ENCODE data around the gene YARS1. TPM values are rescaled to one million over a fixed set of nuclear protein-coding genes. Genes with fewer than 3 reads are reported as not detected.

The YARS1 gene
- total RNA-seq, 1 donor from 2014 or later, result 73.2 TPM

- H3K4me1 Mint-ChIP-seq (ENCODE audit: unreplicated experiment), result peaks cover 20% of the 10 kb centered on the region
- peaks cover 4% of the 10 kb centered on the region for H3K27me3 Mint-ChIP-seq (ENCODE audit: unreplicated experiment)
- no peaks in the 10 kb centered on the region for H3K9me3 Mint-ChIP-seq (ENCODE audit: unreplicated experiment)
- peaks cover 19% of the 10 kb centered on the region for H3K36me3 Mint-ChIP-seq (ENCODE audit: low read depth, unreplicated experiment)
- DNase-seq (ENCODE audit: low spot score), result no peak
- H3K27ac Mint-ChIP-seq (ENCODE audit: unreplicated experiment), result no peak overlapping the region
- TF ChIP-seq CTCF (IDR thresholded peaks at IDR 0.05; ENCODE audit: unreplicated experiment), result no peak
- H3K4me3 Mint-ChIP-seq (ENCODE audit: unreplicated experiment), result no peak overlapping the region
Measured at GRCh38 chr1:32766328-32766972, 50.7 kb downstream of the YARS1 start.

GRCh38 chr1:32765570-32766327 is 51.4 kb downstream of the YARS1 start:
- H3K27ac Mint-ChIP-seq (ENCODE audit: unreplicated experiment), result no peak overlapping the region
- H3K36me3 Mint-ChIP-seq (ENCODE audit: low read depth, unreplicated experiment), result peaks cover 20% of the 10 kb centered on the region
- H3K4me1 Mint-ChIP-seq (ENCODE audit: unreplicated experiment), result peaks cover 23% of the 10 kb centered on the region
- no peak for DNase-seq (ENCODE audit: low spot score)
- no peak for TF ChIP-seq CTCF (IDR thresholded peaks at IDR 0.05; ENCODE audit: unreplicated experiment)
- peaks cover 4% of the 10 kb centered on the region for H3K27me3 Mint-ChIP-seq (ENCODE audit: unreplicated experiment)
- H3K9me3 Mint-ChIP-seq (ENCODE audit: unreplicated experiment), result no peaks in the 10 kb centered on the region
- peak overlapping the region; percentile 51 for H3K4me3 Mint-ChIP-seq (ENCODE audit: unreplicated experiment)

GRCh38 chr1:32764826-32765569 is 52.2 kb downstream of the YARS1 start:
- DNase-seq (ENCODE audit: low spot score), result no peak
- Mint-ChIP-seq H3K4me1 (ENCODE audit: unreplicated experiment) (peaks cover 23% of the 10 kb centered on the region), H3K27ac (ENCODE audit: unreplicated experiment) (no peak overlapping the region), H3K9me3 (ENCODE audit: unreplicated experiment) (no peaks in the 10 kb centered on the region), H3K4me3 (ENCODE audit: unreplicated experiment) (peak overlapping the region; percentile 51), H3K27me3 (ENCODE audit: unreplicated experiment) (peaks cover 4% of the 10 kb centered on the region), H3K36me3 (ENCODE audit: low read depth, unreplicated experiment) (peaks cover 20% of the 10 kb centered on the region)
- no peak for TF ChIP-seq CTCF (IDR thresholded peaks at IDR 0.05; ENCODE audit: unreplicated experiment)

- no peaks in the 10 kb centered on the region for H3K9me3 Mint-ChIP-seq (ENCODE audit: unreplicated experiment)
- TF ChIP-seq CTCF (IDR thresholded peaks at IDR 0.05; ENCODE audit: unreplicated experiment), result no peak
- peaks cover 36% of the 10 kb centered on the region for H3K4me1 Mint-ChIP-seq (ENCODE audit: unreplicated experiment)
- peaks cover 7% of the 10 kb centered on the region for H3K27me3 Mint-ChIP-seq (ENCODE audit: unreplicated experiment)
- H3K27ac Mint-ChIP-seq (ENCODE audit: unreplicated experiment), result no peak overlapping the region
- no peak for DNase-seq (ENCODE audit: low spot score)
- H3K4me3 Mint-ChIP-seq (ENCODE audit: unreplicated experiment), result no peak overlapping the region
- peaks cover 15% of the 10 kb centered on the region for H3K36me3 Mint-ChIP-seq (ENCODE audit: low read depth, unreplicated experiment)
Measured at GRCh38 chr1:32763221-32763620, 53.9 kb downstream of the YARS1 start.

All from endothelial cell (in vitro differentiated cells).